T follicular helper cell (primary cell): ENCODE results near the gene IGSF23.
"Not testable (repeated sequence)": the region's sequence is repeated elsewhere in the genome, so short reads cannot be mapped to it uniquely, and the experiment has no call there.

ENCODE experiments used
- DNase-seq: peaks from one replicate; pipeline ENCODE4 v3.0.0-alpha.2; 2020; ENCODE audit warnings: low read depth

The IGSF23 gene

GRCh38 chr19:44666852-44667556 lies 53.6 kb downstream of the IGSF23 start:
- no peak for DNase-seq

GRCh38 chr19:44668985-44669764 lies 55.8 kb downstream of the IGSF23 start:
- no peak for DNase-seq

- not testable (repeated sequence) for DNase-seq
Observed at GRCh38 chr19:44670027-44670426, 56.7 kb downstream of the IGSF23 start.

GRCh38 chr19:44671400-44671799 lies 58.0 kb downstream of the IGSF23 start, which contains the start of gene CEACAM19:
Gene CEACAM19, plus strand, starts transcription at chr19:44671482. Its CDS starts 450 bp downstream, at chr19:44671932.
- no peak for DNase-seq

- no peak for DNase-seq
Observed at GRCh38 chr19:44672226-44672625, 58.9 kb downstream of the IGSF23 start.

- DNase-seq = no peak
Observed at GRCh38 chr19:44673510-44673909, 60.1 kb downstream of the IGSF23 start.

- no peak for DNase-seq
Observed at GRCh38 chr19:44675521-44675920, 62.2 kb downstream of the IGSF23 start.

- DNase-seq = no peak
Observed at GRCh38 chr19:44677019-44677811, 63.9 kb downstream of the IGSF23 start.

GRCh38 chr19:44680536-44680935 lies 67.2 kb downstream of the IGSF23 start:
- DNase-seq = no peak

GRCh38 chr19:44681992-44682790 lies 68.8 kb downstream of the IGSF23 start:
- no peak for DNase-seq

- DNase-seq = no peak
Observed at GRCh38 chr19:44682807-44683206, 69.4 kb downstream of the IGSF23 start.

- no peak for DNase-seq
Observed at GRCh38 chr19:44683434-44684210, 70.3 kb downstream of the IGSF23 start.

- DNase-seq = not testable (repeated sequence)
Observed at GRCh38 chr19:44684396-44684795, 71.0 kb downstream of the IGSF23 start.

- no peak for DNase-seq
Observed at GRCh38 chr19:44684892-44685863, 71.8 kb downstream of the IGSF23 start.

- DNase-seq = no peak
Observed at GRCh38 chr19:44685877-44686276, 72.5 kb downstream of the IGSF23 start.
